ENCODE data around the gene TNKS1BP1. TPM values are rescaled to one million over a fixed set of nuclear protein-coding genes. Genes with fewer than 3 reads are reported as not detected.

TNKS1BP1 gene
- total and polyA plus RNA-seq, 9 of the 15 experiments (the other 6 are each of a cell fraction or from before 2014, with no cell fraction given): 1.1 to 47.2 (median 10.9) TPM

DNA sequence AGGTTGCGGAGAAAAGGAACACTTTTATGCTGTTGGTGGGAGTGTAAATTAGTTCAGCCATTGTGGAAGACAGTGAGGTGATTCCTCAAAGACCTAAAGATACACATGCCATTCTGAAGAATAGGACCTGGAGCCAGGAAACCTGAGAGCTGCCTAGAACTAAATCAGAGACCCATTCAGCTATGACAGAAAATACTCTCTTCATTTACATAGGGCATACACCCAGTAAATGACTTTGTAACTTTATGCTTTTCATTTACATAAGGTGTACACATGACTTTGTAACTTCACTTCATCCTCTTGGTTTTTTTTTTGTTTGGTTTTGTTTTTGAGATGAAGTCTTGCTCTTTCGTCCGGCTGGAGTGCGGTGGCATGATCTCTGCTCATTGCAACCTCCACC lies 62.6 kb downstream of the TNKS1BP1 start:
- DNase-seq (ENCODE audit: extremely low read depth in 1 of 4, low spot score in 3 of 4) (no peak), FAIRE-seq (no peak), ATAC-seq (no peak)
- H4K20me1 ChIP-seq (replicated peaks; ENCODE audit: control insufficient read depth, insufficient read depth, low read length): no peaks in the 10 kb centered on the region
- CTCF ChIA-PET (ENCODE audit: low intra/inter-chr PET ratio): no interaction called here
- WGBS (ENCODE audit: insufficient coverage, low coverage, missing lambda C conversion rate): 12% methylated on average over 4 of the region's 4 CpGs
- no peak overlapping the region for H3K4me2 ChIP-seq (ENCODE audit: insufficient read depth, low read length)
- H3K27ac ChIP-seq (ENCODE audit: extremely low read depth, low read depth, low read length): no peak overlapping the region
- no peak overlapping the region for H2AFZ ChIP-seq (ENCODE audit: low read depth, low read length)
- H3K36me3 ChIP-seq (ENCODE audit: control insufficient read depth, insufficient read depth, low read length): no peaks in the 10 kb centered on the region
- H3K4me1 ChIP-seq (replicated peaks in 1 of 2; ENCODE audit: control insufficient read depth in 2 of 2, insufficient read depth in 2 of 2, low read length in 2 of 2): no peaks in the 10 kb centered on the region
- intact Hi-C loops (cut with micrococcal nuclease) (no loop called here), in situ Hi-C loops (cut with MboI) (loop anchor here (5.0 to 25.0 kb wide), 2 partner anchors 420 to 1325 kb away; partner anchors contain the start of gene OR5I1)
- no peak overlapping the region for H3K4me3 ChIP-seq
- POLR2A ChIA-PET: interaction anchor here (0.5 kb wide), 1 partner anchor 228 kb away, joined by 3 read pairs; no protein-coding TSS in a partner anchor
- no peak for TF ChIP-seq WHSC1 (IDR thresholded peaks at IDR 0.05; ENCODE audit: low read length)
- TF ChIP-seq ZC3H4 (CRISPR knock-in tag; IDR thresholded peaks at IDR 0.05; ENCODE audit: borderline replicate concordance): no peak
- TF ChIP-seq TCFL5 (CRISPR knock-in tag; conservative IDR thresholded peaks at IDR 0.05): no peak
- TF ChIP-seq, protein P1, sequence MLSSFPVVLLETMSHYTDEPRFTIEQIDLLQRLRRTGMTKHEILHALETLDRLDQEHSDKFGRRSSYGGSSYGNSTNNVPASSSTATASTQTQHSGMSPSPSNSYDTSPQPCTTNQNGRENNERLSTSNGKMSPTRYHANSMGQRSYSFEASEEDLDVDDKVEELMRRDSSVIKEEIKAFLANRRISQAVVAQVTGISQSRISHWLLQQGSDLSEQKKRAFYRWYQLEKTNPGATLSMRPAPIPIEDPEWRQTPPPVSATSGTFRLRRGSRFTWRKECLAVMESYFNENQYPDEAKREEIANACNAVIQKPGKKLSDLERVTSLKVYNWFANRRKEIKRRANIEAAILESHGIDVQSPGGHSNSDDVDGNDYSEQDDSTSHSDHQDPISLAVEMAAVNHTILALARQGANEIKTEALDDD (IDR thresholded peaks at IDR 0.05): no peak
- TF ChIP-seq MYBL2 (IDR thresholded peaks at IDR 0.05; ENCODE audit: low read depth): no peak
- TF ChIP-seq MYBL2 (CRISPR knock-in tag; IDR thresholded peaks at IDR 0.05; ENCODE audit: borderline replicate concordance): no peak
- no peak for TF ChIP-seq FOXM1 (IDR thresholded peaks at IDR 0.05; ENCODE audit: low read depth)
- TF ChIP-seq FOXM1 (CRISPR knock-in tag; IDR thresholded peaks at IDR 0.05; ENCODE audit: low read depth): no peak
- TF ChIP-seq ZNF766 (CRISPR knock-in tag; conservative IDR thresholded peaks at IDR 0.05): no peak
- TF ChIP-seq, protein P2, sequence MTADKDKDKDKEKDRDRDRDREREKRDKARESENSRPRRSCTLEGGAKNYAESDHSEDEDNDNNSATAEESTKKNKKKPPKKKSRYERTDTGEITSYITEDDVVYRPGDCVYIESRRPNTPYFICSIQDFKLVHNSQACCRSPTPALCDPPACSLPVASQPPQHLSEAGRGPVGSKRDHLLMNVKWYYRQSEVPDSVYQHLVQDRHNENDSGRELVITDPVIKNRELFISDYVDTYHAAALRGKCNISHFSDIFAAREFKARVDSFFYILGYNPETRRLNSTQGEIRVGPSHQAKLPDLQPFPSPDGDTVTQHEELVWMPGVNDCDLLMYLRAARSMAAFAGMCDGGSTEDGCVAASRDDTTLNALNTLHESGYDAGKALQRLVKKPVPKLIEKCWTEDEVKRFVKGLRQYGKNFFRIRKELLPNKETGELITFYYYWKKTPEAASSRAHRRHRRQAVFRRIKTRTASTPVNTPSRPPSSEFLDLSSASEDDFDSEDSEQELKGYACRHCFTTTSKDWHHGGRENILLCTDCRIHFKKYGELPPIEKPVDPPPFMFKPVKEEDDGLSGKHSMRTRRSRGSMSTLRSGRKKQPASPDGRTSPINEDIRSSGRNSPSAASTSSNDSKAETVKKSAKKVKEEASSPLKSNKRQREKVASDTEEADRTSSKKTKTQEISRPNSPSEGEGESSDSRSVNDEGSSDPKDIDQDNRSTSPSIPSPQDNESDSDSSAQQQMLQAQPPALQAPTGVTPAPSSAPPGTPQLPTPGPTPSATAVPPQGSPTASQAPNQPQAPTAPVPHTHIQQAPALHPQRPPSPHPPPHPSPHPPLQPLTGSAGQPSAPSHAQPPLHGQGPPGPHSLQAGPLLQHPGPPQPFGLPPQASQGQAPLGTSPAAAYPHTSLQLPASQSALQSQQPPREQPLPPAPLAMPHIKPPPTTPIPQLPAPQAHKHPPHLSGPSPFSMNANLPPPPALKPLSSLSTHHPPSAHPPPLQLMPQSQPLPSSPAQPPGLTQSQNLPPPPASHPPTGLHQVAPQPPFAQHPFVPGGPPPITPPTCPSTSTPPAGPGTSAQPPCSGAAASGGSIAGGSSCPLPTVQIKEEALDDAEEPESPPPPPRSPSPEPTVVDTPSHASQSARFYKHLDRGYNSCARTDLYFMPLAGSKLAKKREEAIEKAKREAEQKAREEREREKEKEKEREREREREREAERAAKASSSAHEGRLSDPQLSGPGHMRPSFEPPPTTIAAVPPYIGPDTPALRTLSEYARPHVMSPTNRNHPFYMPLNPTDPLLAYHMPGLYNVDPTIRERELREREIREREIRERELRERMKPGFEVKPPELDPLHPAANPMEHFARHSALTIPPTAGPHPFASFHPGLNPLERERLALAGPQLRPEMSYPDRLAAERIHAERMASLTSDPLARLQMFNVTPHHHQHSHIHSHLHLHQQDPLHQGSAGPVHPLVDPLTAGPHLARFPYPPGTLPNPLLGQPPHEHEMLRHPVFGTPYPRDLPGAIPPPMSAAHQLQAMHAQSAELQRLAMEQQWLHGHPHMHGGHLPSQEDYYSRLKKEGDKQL (CRISPR knock-in tag; IDR thresholded peaks at IDR 0.05; ENCODE audit: borderline replicate concordance): no peak
- no peak for TF ChIP-seq CBX5 (IDR thresholded peaks at IDR 0.05; ENCODE audit: borderline replicate concordance, low read depth)
- no peak for TF ChIP-seq NRF1 (conservative IDR thresholded peaks at IDR 0.05 in 1 of 2, IDR thresholded peaks at IDR 0.05 in 1 of 2)
- no peaks in the 10 kb centered on the region for H3K27me3 ChIP-seq (ENCODE audit: control insufficient read depth in 2 of 2, insufficient read depth in 2 of 2, low read length in 2 of 2)
- H3K9me3 ChIP-seq (replicated peaks; ENCODE audit: control insufficient read depth, insufficient read depth, low read depth, low read length): no peaks in the 10 kb centered on the region
- H3K79me2 ChIP-seq (ENCODE audit: control insufficient read depth, insufficient read depth, low read length): no peaks in the 10 kb centered on the region
- H3K9ac ChIP-seq (ENCODE audit: insufficient read depth in 1 of 2, low read depth in 2 of 2, low read length in 2 of 2): no peak overlapping the region
- no TSS peak for BruUV-seq (replicated peaks)
- H3K9me1 ChIP-seq (ENCODE audit: control insufficient read depth, insufficient read depth, low read length): no peaks in the 10 kb centered on the region

All from K562 (cell line).